Lower leg skin (tissue), 4 donors: Measurements from ENCODE around the gene FOXP2. TPM values are rescaled to one million over a fixed set of nuclear protein-coding genes. Genes with fewer than 3 reads are reported as not detected.
"Not testable (repeated sequence)": the region's sequence is repeated elsewhere in the genome, so short reads cannot be mapped to it uniquely, and the experiment has no call there.

Experiments used
- DNase-seq, 2 donors: peaks; one replicate each; pipeline ENCODE4 v3.0.0-alpha.2; 2019; ENCODE audit warnings: low spot score in 2 of 2
- H3K4me3 ChIP-seq: fragments of 200-600 bp; sonication (generic); 2 replicates; pipeline ENCODE4 v1.5.1; 2017; ENCODE audit warnings: mild to moderate bottlenecking, low read depth; ENCODE audit not compliant: poor library complexity, severe bottlenecking
- CTCF ChIP-seq, 3 donors: fragments of 450-650 bp; IDR thresholded peaks; one replicate each; pipeline ENCODE4 v1.5.1; 2016; ENCODE audit warnings: antibody characterized with exemption in 3 of 3, mild to moderate bottlenecking in 3 of 3, moderate library complexity in 2 of 3
- POLR2A ChIP-seq, 2 donors: fragments of 450-650 bp; IDR thresholded peaks; one replicate each; pipeline ENCODE4 v1.6.1; 2016 to 2017; ENCODE audit warnings: antibody characterized with exemption in 2 of 2, mild to moderate bottlenecking in 1 of 2, moderate library complexity in 1 of 2
- WGBS, 2 donors: methylation state at CpG; one replicate each; pipeline ENCODE4 v1.1.5; 2018; 5-methylcytosine and 5-hydroxymethylcytosine counted together
- intact Hi-C: fragments of 100-400 bp; cut with DNase I; formaldehyde crosslinking; loops from one replicate; pipeline ENCODE4 v1.15.0; 2023; ENCODE audit warnings: low total_unique reads
- total RNA-seq, 4 donors: library from RNA; depleted of rRNA; stranded (reverse); fragments of >200 nt; gene quantifications; one replicate each; pipeline ENCODE4 v1.1.0, GENCODE V29; 2016

Gene FOXP2
- total RNA-seq, 4 donors from 2014 or later = 11.9 to 23.6 (median 18.8) TPM

- TF ChIP-seq CTCF (IDR thresholded peaks at IDR 0.05) (no peak), POLR2A (IDR thresholded peaks at IDR 0.05) (no peak)
- 75 to 84% methylated on average over 6 of the region's 6 CpGs for WGBS, 2 donors
- DNase-seq = no peak
Observed at GRCh38 chr7:114472896-114473512, 58.4 kb downstream of the FOXP2 start.

GRCh38 chr7:114478384-114478783 lies 63.8 kb downstream of the FOXP2 start:
- no peak for TF ChIP-seq POLR2A (IDR thresholded peaks at IDR 0.05)
- no peak for TF ChIP-seq CTCF (IDR thresholded peaks at IDR 0.05)
- no peak for DNase-seq
- intact Hi-C loops = no loop called here
- no peak overlapping the region for H3K4me3 ChIP-seq

More at GRCh38 chr7:114472896-114473512, 58.4 kb downstream of the FOXP2 start:
- H3K4me3 ChIP-seq = no peak overlapping the region
- intact Hi-C loops = no loop called here

- TF ChIP-seq CTCF (IDR thresholded peaks at IDR 0.05) = no peak
- no peak for TF ChIP-seq POLR2A (IDR thresholded peaks at IDR 0.05)
- H3K4me3 ChIP-seq = no peak overlapping the region
- no peak for DNase-seq
- intact Hi-C loops = no loop called here
- 25 to 27% methylated on average over 2 of the region's 2 CpGs for WGBS, 2 donors
Observed at GRCh38 chr7:114481999-114482398, 67.4 kb downstream of the FOXP2 start.

- H3K4me3 ChIP-seq = no peak overlapping the region
- no peak for DNase-seq
- intact Hi-C loops = no loop called here
- TF ChIP-seq POLR2A (IDR thresholded peaks at IDR 0.05) (no peak), CTCF (IDR thresholded peaks at IDR 0.05) (no peak)
- 83 to 90% methylated on average over 2 of the region's 2 CpGs for WGBS, 2 donors
Observed at GRCh38 chr7:114484226-114484625, 69.6 kb downstream of the FOXP2 start.

- intact Hi-C loops = no loop called here
- TF ChIP-seq POLR2A (IDR thresholded peaks at IDR 0.05) (no peak), CTCF (IDR thresholded peaks at IDR 0.05) (no peak)
- 100% methylated on average over 1 of the region's 1 CpG for WGBS, 2 donors
- no peak overlapping the region for H3K4me3 ChIP-seq
- DNase-seq = no peak
Observed at GRCh38 chr7:114487174-114487573, 72.6 kb downstream of the FOXP2 start.

GRCh38 chr7:114488696-114489095 lies 74.1 kb downstream of the FOXP2 start:
- DNase-seq = no peak
- WGBS, 2 donors = 74 to 76% methylated on average over 2 of the region's 2 CpGs
- no peak for TF ChIP-seq CTCF (IDR thresholded peaks at IDR 0.05)
- TF ChIP-seq POLR2A (IDR thresholded peaks at IDR 0.05) = no peak
- intact Hi-C loops = no loop called here
- H3K4me3 ChIP-seq = no peak overlapping the region

- H3K4me3 ChIP-seq, DNase-seq, intact Hi-C loops: not testable (repeated sequence)
- 88 to 100% methylated on average over 1 of the region's 1 CpG for WGBS, 2 donors
Observed at GRCh38 chr7:114497491-114497890, 82.9 kb downstream of the FOXP2 start.
